Subcutaneous adipose tissue (tissue), 4 donors: ENCODE data around the gene FAM193A. TPM values are rescaled to one million over a fixed set of nuclear protein-coding genes. Genes with fewer than 3 reads are reported as not detected.

ENCODE experiments used
- total RNA-seq, 4 donors: library from RNA; depleted of rRNA; stranded (reverse); fragments of >200 nt; gene quantifications; one replicate each; pipeline ENCODE4 v1.1.0, GENCODE V29; 2016
- TF ChIP-seq, protein P1 (sequence below): fragments of 450-650 bp; IDR thresholded peaks from one replicate; pipeline ENCODE4 v1.5.1; 2016; ENCODE audit warnings: low read depth, mild to moderate bottlenecking, control low read depth, antibody characterized with exemption, moderate library complexity

Gene FAM193A
- total RNA-seq, 4 donors from 2014 or later, result 16.5 to 39.2 (median 24.0) TPM

- TF ChIP-seq, protein P1, sequence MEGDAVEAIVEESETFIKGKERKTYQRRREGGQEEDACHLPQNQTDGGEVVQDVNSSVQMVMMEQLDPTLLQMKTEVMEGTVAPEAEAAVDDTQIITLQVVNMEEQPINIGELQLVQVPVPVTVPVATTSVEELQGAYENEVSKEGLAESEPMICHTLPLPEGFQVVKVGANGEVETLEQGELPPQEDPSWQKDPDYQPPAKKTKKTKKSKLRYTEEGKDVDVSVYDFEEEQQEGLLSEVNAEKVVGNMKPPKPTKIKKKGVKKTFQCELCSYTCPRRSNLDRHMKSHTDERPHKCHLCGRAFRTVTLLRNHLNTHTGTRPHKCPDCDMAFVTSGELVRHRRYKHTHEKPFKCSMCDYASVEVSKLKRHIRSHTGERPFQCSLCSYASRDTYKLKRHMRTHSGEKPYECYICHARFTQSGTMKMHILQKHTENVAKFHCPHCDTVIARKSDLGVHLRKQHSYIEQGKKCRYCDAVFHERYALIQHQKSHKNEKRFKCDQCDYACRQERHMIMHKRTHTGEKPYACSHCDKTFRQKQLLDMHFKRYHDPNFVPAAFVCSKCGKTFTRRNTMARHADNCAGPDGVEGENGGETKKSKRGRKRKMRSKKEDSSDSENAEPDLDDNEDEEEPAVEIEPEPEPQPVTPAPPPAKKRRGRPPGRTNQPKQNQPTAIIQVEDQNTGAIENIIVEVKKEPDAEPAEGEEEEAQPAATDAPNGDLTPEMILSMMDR, result no peak
These were observed 158.2 kb downstream of the FAM193A start for GRCh38 chr4:2694691-2695090.

GRCh38 chr4:2695346-2696060, 159.1 kb downstream of the FAM193A start:
- TF ChIP-seq, protein P1, result no peak

- TF ChIP-seq, protein P1, result no peak
These were observed 160.0 kb downstream of the FAM193A start for GRCh38 chr4:2696423-2696822.

GRCh38 chr4:2697995-2698414, 161.6 kb downstream of the FAM193A start:
- TF ChIP-seq, protein P1, result no peak

DNA sequence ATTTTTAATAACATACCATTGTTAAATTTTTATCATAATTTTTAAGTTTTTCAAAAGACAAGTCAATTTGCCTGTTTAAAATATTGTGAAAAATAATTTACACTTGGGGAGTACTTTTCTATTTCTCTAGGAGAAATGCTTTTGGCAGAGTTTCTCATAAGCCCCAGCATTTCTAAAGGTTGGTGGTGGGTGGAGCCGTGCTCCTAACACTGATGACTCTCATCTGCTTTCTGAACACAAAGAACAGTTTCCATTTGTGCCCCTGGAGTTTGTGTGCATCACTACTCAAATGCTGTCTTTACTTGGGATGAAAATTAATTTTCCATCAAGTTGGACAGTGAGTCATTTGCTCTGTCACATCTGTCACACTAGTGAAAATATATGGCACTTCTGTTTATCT, 162.1 kb downstream of the FAM193A start:
- TF ChIP-seq, protein P1, result no peak

GRCh38 chr4:2698951-2699505, 162.6 kb downstream of the FAM193A start:
- TF ChIP-seq, protein P1, result no peak

DNA sequence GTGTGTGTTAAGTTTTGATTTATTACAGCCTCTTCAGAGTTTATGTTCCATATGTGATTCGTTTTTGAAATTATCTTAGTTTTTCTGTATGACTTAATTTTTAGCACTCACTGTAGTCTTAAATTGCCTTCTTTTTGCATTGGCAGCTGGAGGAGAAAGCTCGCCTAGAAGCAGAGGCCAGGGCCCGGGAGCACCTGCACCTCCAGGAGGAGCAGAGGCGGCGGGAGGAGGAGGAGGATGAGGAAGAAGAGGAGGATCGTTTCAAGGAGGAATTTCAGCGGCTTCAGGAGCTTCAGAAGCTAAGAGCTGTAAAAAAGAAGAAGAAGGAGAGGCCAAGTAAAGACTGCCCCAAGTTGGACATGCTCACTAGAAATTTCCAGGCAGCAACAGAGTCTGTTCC, 163.1 kb downstream of the FAM193A start:
- TF ChIP-seq, protein P1, result no peak
